ENCODE results near the gene VAV2. TPM values are rescaled to one million over a fixed set of nuclear protein-coding genes. Genes with fewer than 3 reads are reported as not detected.
A peak's percentile ranks its signal among the peaks of the same experiment; 100 is the strongest.

VAV2 gene
- total and polyA plus RNA-seq, 11 donors, result 3.3 to 9.9 (median 5.3) TPM

GRCh38 chr9:133971981-133972941 lies 19.9 kb downstream of the VAV2 start:
- Histone ChIP-seq H3K4me1 (peaks cover 0 to 13% (median 0%) of the 10 kb centered on the region in 12 donors), H3K27ac (no peak overlapping the region), H3K36me3 (no peaks in the 10 kb centered on the region), H3K27me3 (no peaks in the 10 kb centered on the region), H3K4me3 (no peak overlapping the region), H3K9me3 (no peaks in the 10 kb centered on the region)
- WGBS, 4 donors, result 91 to 95% (median 93%) methylated on average over 30 of the region's 30 CpGs
- intact Hi-C loops (cut with DNase I), result no loop called here
- TF ChIP-seq CTCF (IDR thresholded peaks at IDR 0.05) (no peak), POLR2A (IDR thresholded peaks at IDR 0.05) (no peak)
- ATAC-seq, result no peak
- DNase-seq, result peak in 3 of 5 donors; percentile 5 to 35 (median 19)

- Histone ChIP-seq H3K4me1 (peaks cover 0 to 13% (median 0%) of the 10 kb centered on the region in 12 donors), H3K27me3 (no peaks in the 10 kb centered on the region), H3K27ac (no peak overlapping the region), H3K36me3 (no peaks in the 10 kb centered on the region), H3K4me3 (no peak overlapping the region), H3K9me3 (no peaks in the 10 kb centered on the region)
- ATAC-seq (no peak), DNase-seq (peak in 3 of 5 donors; percentile 19 to 46 (median 21))
- WGBS, 4 donors, result 83 to 93% (median 86%) methylated on average over 9 to 22 of the region's 22 CpGs
- intact Hi-C loops (cut with DNase I), result no loop called here
- TF ChIP-seq POLR2A (IDR thresholded peaks at IDR 0.05) (no peak), CTCF (IDR thresholded peaks at IDR 0.05) (no peak)
Observed at GRCh38 chr9:133971121-133971951, 20.8 kb downstream of the VAV2 start.

- ATAC-seq (no peak), DNase-seq (peak in 1 of 5 donors; percentile 17)
- Histone ChIP-seq H3K4me3 (no peak overlapping the region), H3K4me1 (peaks cover 0 to 13% (median 0%) of the 10 kb centered on the region in 12 donors), H3K36me3 (no peaks in the 10 kb centered on the region), H3K27me3 (no peaks in the 10 kb centered on the region), H3K27ac (no peak overlapping the region), H3K9me3 (peaks cover 0 to 3% (median 0%) of the 10 kb centered on the region in 12 donors)
- no peak for TF ChIP-seq CTCF (IDR thresholded peaks at IDR 0.05)
- intact Hi-C loops (cut with DNase I), result no loop called here
- 79 to 90% (median 88%) methylated on average over 6 of the region's 6 CpGs for WGBS, 4 donors
Observed at GRCh38 chr9:133970581-133971058, 21.5 kb downstream of the VAV2 start.

All from heart left ventricle (tissue), 16 donors.